NCI-H1436 treated with DMSO at 0.1 percent for 48 hours (cell line): ENCODE results near the gene CNTN2.

Source experiments
- DNase-seq: peaks from one replicate; lab custom pipeline; 2025; lab: John Stamatoyannopoulos, UW

Gene CNTN2

DNA sequence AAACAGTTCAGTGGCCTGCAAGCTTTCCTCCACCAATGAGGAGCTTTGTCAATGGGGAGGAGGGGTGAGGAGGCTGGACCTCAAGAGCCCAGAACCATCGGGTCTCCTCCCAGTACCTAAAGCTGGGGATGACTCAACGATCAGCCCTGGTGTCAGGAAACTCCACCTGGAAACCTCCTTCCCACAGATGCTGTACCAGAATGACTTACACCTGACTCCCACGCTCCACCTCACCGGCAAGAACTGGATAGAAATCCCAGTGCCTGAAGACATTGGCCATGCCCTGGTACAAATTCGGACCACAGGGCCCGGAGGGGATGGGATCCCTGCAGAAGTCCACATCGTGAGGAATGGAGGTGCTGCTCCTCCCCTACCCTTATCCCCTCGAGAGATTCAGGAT is 29.9 kb downstream of the CNTN2 start:
- DNase-seq, result no peak

GRCh38 chr1:205073511-205073910 is 30.5 kb downstream of the CNTN2 start:
- DNase-seq, result no peak

- DNase-seq, result no peak
Observed at GRCh38 chr1:205074084-205074483, 31.1 kb downstream of the CNTN2 start.

- DNase-seq, result no peak
Observed at GRCh38 chr1:205074513-205074912, 31.5 kb downstream of the CNTN2 start.

DNA sequence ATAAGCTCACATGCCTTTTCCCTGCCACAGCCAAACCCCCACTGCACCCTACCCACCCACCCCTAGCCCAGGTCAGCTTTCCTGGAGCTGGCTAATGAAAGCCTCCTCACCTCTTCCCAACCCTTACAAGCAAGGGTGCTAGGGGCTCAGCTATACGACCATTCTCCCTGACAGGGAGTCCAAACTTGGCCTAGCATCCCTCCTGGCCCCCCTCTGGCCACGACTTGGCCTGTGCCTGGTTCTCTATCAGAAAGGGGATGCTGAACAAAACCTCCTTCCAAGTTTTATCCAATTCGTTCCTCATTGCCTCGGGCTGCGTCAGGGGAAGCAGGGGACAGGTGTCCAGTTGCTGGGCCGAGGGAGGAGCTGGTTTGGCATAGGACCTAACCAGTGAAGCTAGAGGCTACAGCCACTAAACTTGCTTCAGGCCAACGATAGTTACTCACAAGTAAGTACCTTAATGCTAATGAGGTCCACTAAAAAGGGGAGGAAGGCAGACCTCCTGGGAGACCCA is 32.7 kb downstream of the CNTN2 start:
- no peak for DNase-seq

GRCh38 chr1:205076245-205076761 is 33.3 kb downstream of the CNTN2 start:
- DNase-seq, result no peak

- no peak for DNase-seq
Observed at GRCh38 chr1:205077158-205077933, 34.3 kb downstream of the CNTN2 start.

DNA sequence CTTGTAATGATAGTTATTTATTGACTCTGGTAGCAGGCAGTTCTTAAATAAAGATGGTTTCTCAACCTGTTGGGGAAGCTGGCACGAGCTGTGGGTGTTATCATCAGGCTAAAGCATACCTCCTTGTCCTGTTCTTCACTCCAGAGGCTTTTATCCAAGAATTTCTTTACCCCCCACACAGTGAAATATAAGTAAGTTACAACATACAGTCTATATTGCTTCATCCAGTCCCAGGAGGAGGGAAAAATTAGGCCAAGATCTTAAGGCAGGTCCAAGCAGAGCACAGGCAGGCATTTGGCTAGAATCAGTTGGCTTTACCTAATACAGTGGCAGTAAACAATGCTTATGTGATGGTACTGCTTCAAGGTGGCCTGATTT is 34.9 kb downstream of the CNTN2 start:
- no peak for DNase-seq

DNA sequence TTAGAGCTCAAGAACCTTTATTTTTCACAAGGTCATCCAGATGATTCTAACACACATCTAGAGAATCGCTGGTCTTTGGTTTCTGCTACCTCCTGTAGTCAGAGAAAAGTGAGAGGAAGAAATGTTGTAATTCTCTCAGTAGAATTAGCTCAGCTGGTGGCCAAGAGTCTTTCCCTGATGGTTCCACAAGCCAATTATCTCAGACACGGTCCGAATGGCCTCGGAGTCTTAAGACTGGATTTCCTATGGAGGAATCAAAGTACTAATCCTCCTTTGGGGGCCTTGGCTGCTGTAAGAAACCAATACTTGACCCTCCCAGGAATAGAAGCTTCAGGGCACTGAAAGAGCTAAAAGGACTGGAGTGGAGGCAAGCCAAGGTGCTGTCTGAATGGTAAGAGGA is 39.4 kb downstream of the CNTN2 start:
- no peak for DNase-seq

GRCh38 chr1:205084360-205084759 is 41.3 kb downstream of the CNTN2 start, which contains the start of gene TMEM81:
Gene TMEM81, minus strand, starts transcription at chr1:205084460. Its CDS starts 140 bp downstream, at chr1:205084320.
- no peak for DNase-seq

GRCh38 chr1:205088341-205088740 is 45.3 kb downstream of the CNTN2 start:
- DNase-seq, result no peak

- no peak for DNase-seq
Observed at GRCh38 chr1:205091043-205091740, 48.2 kb downstream of the CNTN2 start.

- no peak for DNase-seq
Observed at GRCh38 chr1:205095422-205095821, 52.4 kb downstream of the CNTN2 start.

GRCh38 chr1:205098242-205098641 is 55.2 kb downstream of the CNTN2 start:
- DNase-seq, result no peak

- no peak for DNase-seq
Observed at GRCh38 chr1:205102404-205102803, 59.4 kb downstream of the CNTN2 start.

- no peak for DNase-seq
Observed at GRCh38 chr1:205107327-205107726, 64.3 kb downstream of the CNTN2 start.

GRCh38 chr1:205108464-205108863 is 65.5 kb downstream of the CNTN2 start:
- DNase-seq, result no peak

DNA sequence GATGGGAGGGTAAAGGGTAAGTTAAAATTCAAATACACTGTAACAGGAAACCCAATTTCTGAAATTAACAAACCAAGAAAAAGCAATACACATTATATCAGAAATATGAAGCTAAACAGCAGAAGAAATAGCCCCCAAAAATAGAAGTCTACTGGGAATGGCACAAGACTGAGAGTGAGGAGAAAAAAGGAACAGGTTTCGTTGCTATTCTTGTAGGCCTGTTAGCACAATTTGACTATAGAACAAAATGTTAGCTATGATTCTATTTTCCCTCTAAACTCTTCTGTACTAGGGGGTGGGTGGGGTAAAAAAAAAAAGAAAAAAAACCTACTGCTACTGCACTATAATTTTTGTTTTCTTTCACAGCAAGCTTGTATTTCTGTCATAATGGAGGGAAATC is 66.3 kb downstream of the CNTN2 start:
- DNase-seq, result no peak

GRCh38 chr1:205109711-205110110 is 66.7 kb downstream of the CNTN2 start:
- DNase-seq, result no peak

DNA sequence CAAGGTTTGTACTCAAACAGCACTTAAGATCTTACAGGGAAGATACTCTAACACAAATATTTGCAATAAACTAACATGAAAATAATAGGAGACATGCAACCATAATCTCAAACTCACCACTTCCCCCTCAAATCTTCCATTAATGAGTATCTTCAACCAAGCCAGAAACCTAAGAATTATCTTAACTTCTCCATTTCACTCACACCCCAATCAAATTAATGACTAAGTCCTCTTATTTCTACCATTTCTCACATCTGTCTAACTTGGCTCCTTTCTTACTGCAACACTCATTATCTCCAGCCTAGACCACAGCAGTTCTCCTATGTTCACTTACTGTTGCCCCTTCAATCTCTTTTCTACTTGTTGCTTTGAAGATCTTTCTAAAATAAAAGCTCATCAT is 68.3 kb downstream of the CNTN2 start:
- no peak for DNase-seq

GRCh38 chr1:205118752-205119151 is 75.7 kb downstream of the CNTN2 start:
- no peak for DNase-seq

DNA sequence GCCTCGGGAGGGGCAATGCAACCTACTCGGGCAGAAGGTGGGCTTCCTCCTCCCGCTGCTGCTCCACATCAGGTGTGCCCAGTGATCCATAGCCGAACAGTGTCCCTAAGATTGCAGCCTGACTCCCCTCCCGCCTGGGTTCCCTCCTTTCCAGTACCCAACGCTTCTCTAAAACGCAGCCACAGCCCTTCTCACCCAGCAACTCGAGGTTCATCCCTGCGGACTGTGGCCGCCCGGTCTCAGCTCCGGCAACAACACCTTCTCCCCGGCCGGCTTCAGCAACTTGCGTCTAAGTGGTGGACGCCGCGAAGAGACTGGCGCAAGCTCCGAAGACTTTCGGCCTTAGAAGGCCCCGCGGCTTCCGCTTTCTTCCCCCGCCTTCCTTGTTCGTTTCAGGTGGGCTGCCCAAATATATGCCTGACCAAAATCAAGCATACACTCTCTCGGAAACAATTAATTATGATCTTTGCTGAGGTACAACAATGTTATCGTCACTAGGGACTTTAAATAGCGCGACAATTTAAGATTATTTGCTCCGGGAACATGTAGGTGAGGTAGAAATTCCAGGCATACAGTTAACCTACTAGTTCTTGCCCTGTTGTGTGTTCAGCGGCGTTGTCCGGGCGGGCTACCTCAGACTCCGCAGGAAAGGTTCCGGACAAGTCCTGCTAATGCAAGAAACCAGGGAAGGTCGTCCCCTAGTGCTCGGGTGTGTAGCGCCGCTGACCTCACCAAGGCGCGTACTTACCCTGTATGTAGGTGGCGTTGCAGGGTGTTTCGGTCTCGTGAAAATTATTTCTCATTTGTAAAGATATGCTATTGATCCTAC is 78.9 kb downstream of the CNTN2 start, which contains the start of gene RBBP5:
Gene RBBP5 (minus strand): TSS at position 319 of the 829 bp plus-strand sequence. CDS start 105 bp downstream, at position 214.
- DNase-seq, result peak; percentile 89
